IMR-90 (cell line): ENCODE data around the gene ZNF470. TPM values are rescaled to one million over a fixed set of nuclear protein-coding genes. Genes with fewer than 3 reads are reported as not detected.

ENCODE experiments used
- ATAC-seq: fragments of 200-7000 bp; cut with Tn5 transposase; 2 replicates; pipeline ENCODE4 v1.9.1; 2020; ENCODE audit warnings: low read depth, mild to moderate bottlenecking, moderate library complexity
- BruUV-seq: library from RNA; stranded (reverse); fragments of 400-500 nt; replicated peaks from 2 replicates; lab custom pipeline; 2021; lab: Mats Ljungman, UMichigan
- CTCF ChIA-PET: fragments of 300-600 bp; formaldehyde crosslinking; extraction: SDS; loops from one replicate; lab custom pipeline; 2021; ENCODE audit warnings: antibody characterized with exemption; lab: Yijun Ruan, JAX
- POLR2A ChIA-PET: fragments of 300-600 bp; sonication (Branson Sonifier 250); formaldehyde crosslinking; loops from one replicate; lab custom pipeline; 2022; ENCODE audit warnings: antibody characterized with exemption; ENCODE audit not compliant: unreplicated experiment; lab: Charles Lee
- DNase-seq: peaks from one replicate; pipeline ENCODE4 v3.0.0; 2013
- H2AFZ ChIP-seq: replicated peaks from 2 replicates; pipeline ENCODE3; 2013; ENCODE audit warnings: low read length, mild to moderate bottlenecking; ENCODE audit not compliant: poor library complexity
- H2AK5ac ChIP-seq: 2 replicates; pipeline ENCODE4 v1.6.1; 2013; ENCODE audit warnings: low read depth, low read length, inconsistent platforms
- H2AK9ac ChIP-seq: replicated peaks from 2 replicates; pipeline ENCODE3; 2013; ENCODE audit warnings: mild to moderate bottlenecking, low read depth, low read length, moderate library complexity; ENCODE audit not compliant: poor library complexity
- H2BK120ac ChIP-seq: 2 replicates; pipeline ENCODE4 v1.6.1; 2013; ENCODE audit warnings: low read depth, low read length, inconsistent platforms
- H2BK15ac ChIP-seq: 3 replicates; pipeline ENCODE4 v1.6.1; 2013; ENCODE audit warnings: low read depth, low read length, inconsistent platforms
- H2BK20ac ChIP-seq: 2 replicates; pipeline ENCODE4 v1.6.1; 2013; ENCODE audit warnings: low read depth, mild to moderate bottlenecking, inconsistent platforms, low read length, moderate library complexity
- H2BK5ac ChIP-seq: 2 replicates; pipeline ENCODE4 v1.6.1; 2013; ENCODE audit warnings: mild to moderate bottlenecking, low read depth, low read length, inconsistent platforms; ENCODE audit not compliant: poor library complexity, severe bottlenecking
- H3K14ac ChIP-seq: replicated peaks from 2 replicates; pipeline ENCODE4 v1.6.1; 2013; ENCODE audit warnings: low read depth, low read length, inconsistent platforms
- H3K18ac ChIP-seq: 2 replicates; pipeline ENCODE4 v1.6.1; 2013; ENCODE audit warnings: low read depth, low read length, control low read depth
- H3K23ac ChIP-seq: 2 replicates; pipeline ENCODE4 v1.6.1; 2013; ENCODE audit warnings: low read depth, low read length, inconsistent platforms
- H3K27ac ChIP-seq: 2 replicates; pipeline ENCODE4 v1.5.1; 2013; ENCODE audit warnings: mild to moderate bottlenecking, control low read depth, low read length; ENCODE audit not compliant: insufficient read depth
- H3K27me3 ChIP-seq: 2 replicates; pipeline ENCODE4 v1.6.1; 2013; ENCODE audit warnings: low read length; ENCODE audit not compliant: control insufficient read depth, insufficient read depth
- H3K36me3 ChIP-seq: 2 replicates; pipeline ENCODE4 v1.6.1; 2013; ENCODE audit warnings: low read length, mixed read lengths; ENCODE audit not compliant: control insufficient read depth, insufficient read depth
- H3K4ac ChIP-seq: 2 replicates; pipeline ENCODE4 v1.6.1; 2013; ENCODE audit warnings: low read depth, low read length, inconsistent platforms
- H3K4me1 ChIP-seq: 2 replicates; pipeline ENCODE4 v1.6.1; 2013; ENCODE audit warnings: low read length, mixed read lengths; ENCODE audit not compliant: control insufficient read depth, insufficient read depth
- H3K4me2 ChIP-seq: 2 replicates; pipeline ENCODE4 v1.6.1; 2013; ENCODE audit warnings: low read depth, mild to moderate bottlenecking, control low read depth, low read length, moderate library complexity
- H3K4me3 ChIP-seq: 2 replicates; pipeline ENCODE4 v1.5.1; 2013; ENCODE audit warnings: low read depth, mild to moderate bottlenecking, control low read depth, low read length, moderate library complexity; ENCODE audit not compliant: insufficient read depth
- H3K56ac ChIP-seq: 2 replicates; pipeline ENCODE4 v1.6.1; 2013; ENCODE audit warnings: low read length, inconsistent platforms; ENCODE audit not compliant: insufficient read depth; ENCODE audit errors: extremely low read depth
- H3K79me1 ChIP-seq, 2 experiments: 2 replicates each; pipeline ENCODE4 v1.6.1; 2013; ENCODE audit warnings: low read length in 2 of 2, inconsistent platforms in 1 of 2, low read depth in 1 of 2
- H3K9ac ChIP-seq: 2 replicates; pipeline ENCODE4 v1.6.1; 2013; ENCODE audit warnings: low read depth, low read length, control low read depth
- H3K9me1 ChIP-seq: 2 replicates; pipeline ENCODE4 v1.6.1; 2013; ENCODE audit warnings: low read length, inconsistent platforms; ENCODE audit not compliant: insufficient read depth
- H3K9me3 ChIP-seq: 2 replicates; pipeline ENCODE4 v1.6.1; 2013; ENCODE audit warnings: low read length; ENCODE audit not compliant: control insufficient read depth, insufficient read depth
- H4K20me1 ChIP-seq: 2 replicates; pipeline ENCODE4 v1.6.1; 2013; ENCODE audit warnings: low read length, inconsistent platforms; ENCODE audit not compliant: insufficient read depth
- H4K5ac ChIP-seq: 2 replicates; pipeline ENCODE4 v1.6.1; 2013; ENCODE audit warnings: mild to moderate bottlenecking, low read depth, low read length, control low read depth
- H4K8ac ChIP-seq, 2 experiments: 2 replicates each; pipeline ENCODE4 v1.6.1; 2013; ENCODE audit warnings: low read depth in 2 of 2, low read length in 2 of 2, control low read depth in 1 of 2, inconsistent platforms in 1 of 2
- H4K91ac ChIP-seq: 2 replicates; pipeline ENCODE4 v1.6.1; 2013; ENCODE audit warnings: low read depth, low read length, inconsistent platforms; ENCODE audit not compliant: insufficient read depth
- BHLHE40 ChIP-seq: fragments of 150-350 bp; IDR thresholded peaks from 2 replicates; pipeline ENCODE4 v1.6.1; 2016; ENCODE audit warnings: mild to moderate bottlenecking, low read depth, low read length
- CEBPB ChIP-seq: IDR thresholded peaks from 2 replicates; pipeline ENCODE4 v1.6.1; 2012; ENCODE audit warnings: low read depth, low read length, improper control_type of control experiment
- CTCF ChIP-seq: conservative IDR thresholded peaks from 2 replicates; pipeline ENCODE4 v1.5.1; 2012; ENCODE audit warnings: mild to moderate bottlenecking, low read depth, low read length, improper control_type of control experiment
- ELK1 ChIP-seq: fragments of 150-350 bp; IDR thresholded peaks from 2 replicates; pipeline ENCODE4 v1.6.1; 2016; ENCODE audit warnings: low read depth, mild to moderate bottlenecking, low read length, moderate library complexity, borderline replicate concordance
- FOS ChIP-seq: fragments of 150-350 bp; IDR thresholded peaks from 2 replicates; pipeline ENCODE4 v1.6.1; 2016; ENCODE audit warnings: low read depth, low read length
- MAFK ChIP-seq: IDR thresholded peaks from 2 replicates; pipeline ENCODE4 v1.6.1; 2012; ENCODE audit warnings: low read depth, low read length, improper control_type of control experiment
- MAZ ChIP-seq: IDR thresholded peaks from 2 replicates; pipeline ENCODE4 v1.6.1; 2012; ENCODE audit warnings: low read depth, mild to moderate bottlenecking, low read length, improper control_type of control experiment, moderate library complexity, borderline replicate concordance
- MXI1 ChIP-seq: IDR thresholded peaks from 2 replicates; pipeline ENCODE4 v1.6.1; 2012; ENCODE audit warnings: low read depth, mild to moderate bottlenecking, low read length, moderate library complexity, borderline replicate concordance
- NFE2L2 ChIP-seq: fragments of 150-350 bp; IDR thresholded peaks from 2 replicates; pipeline ENCODE4 v1.6.1; 2016; ENCODE audit warnings: low read depth, mild to moderate bottlenecking, low read length
- RAD21 ChIP-seq: IDR thresholded peaks from 2 replicates; pipeline ENCODE4 v1.6.1; 2012; ENCODE audit warnings: low read length, improper control_type of control experiment
- RFX5 ChIP-seq: IDR thresholded peaks from 2 replicates; pipeline ENCODE4 v1.8.0; 2012; ENCODE audit warnings: low read depth, mild to moderate bottlenecking, low read length, moderate library complexity
- SMC3 ChIP-seq: fragments of 150-350 bp; IDR thresholded peaks from 2 replicates; pipeline ENCODE4 v1.6.1; 2016; ENCODE audit warnings: low read depth, mild to moderate bottlenecking, antibody characterized with exemption, low read length, moderate library complexity
- USF2 ChIP-seq: fragments of 150-350 bp; IDR thresholded peaks from 2 replicates; pipeline ENCODE4 v1.6.1; 2017; ENCODE audit warnings: mild to moderate bottlenecking, antibody characterized with exemption, low read length, low read depth
- WGBS, 2 experiments: methylation state at CpG; one replicate each; pipeline versions ENCODE4 v1.1.5 to v1.1.7; 2013; ENCODE audit warnings: missing lambda C conversion rate in 2 of 2; ENCODE audit not compliant: insufficient read length in 1 of 2; ENCODE audit errors: extremely low coverage in 2 of 2; 5-methylcytosine and 5-hydroxymethylcytosine counted together
- dilution Hi-C: fragments of 300-500 bp; cut with HindIII; formaldehyde crosslinking; loops from one replicate; pipeline ENCODE4 v1.14.3; 2018; ENCODE audit warnings: low sequenced_read_pairs; ENCODE audit not compliant: unreplicated experiment
- in situ Hi-C: fragments of 300-500 bp; cut with MboI; formaldehyde crosslinking; loops from 3 replicates; pipeline ENCODE4 v1.14.3; 2019; ENCODE audit warnings: low sequenced_read_pairs, inconsistent platforms, mixed read lengths
- intact Hi-C: fragments of 100-400 bp; cut with micrococcal nuclease; formaldehyde crosslinking; loops from 2 replicates; pipeline ENCODE4 v1.10.0; 2022
- polyA plus RNA-seq, 3 experiments: library from polyadenylated mRNA; depleted of rRNA; stranded (reverse); fragments of >200 nt; gene quantifications; 2 replicates each; pipeline ENCODE4 v1.2.3, GENCODE V29; 2012; ENCODE audit warnings: low replicate concordance in 1 of 3
- total RNA-seq: library from RNA; depleted of rRNA; stranded (reverse); fragments of >200 nt; gene quantifications from 2 replicates; pipeline ENCODE4 v1.2.3, GENCODE V29; 2012

The ZNF470 gene
- total and polyA plus RNA-seq, 2 of the 4 experiments (the other 2 are of a cell fraction): 1.7 to 3.8 TPM

- H3K14ac ChIP-seq: no peak overlapping the region
- no peak overlapping the region for H4K5ac ChIP-seq
- H2BK5ac ChIP-seq: no peak overlapping the region
- intact Hi-C loops (no loop called here), in situ Hi-C loops (no loop called here), dilution Hi-C loops (no loop called here)
- H4K91ac ChIP-seq: no peak overlapping the region
- no peak overlapping the region for H2AK5ac ChIP-seq
- DNase-seq (no peak), ATAC-seq (no peak)
- no peak overlapping the region for H2AK9ac ChIP-seq
- no peaks in the 10 kb centered on the region for H4K20me1 ChIP-seq
- no peak overlapping the region for H2BK15ac ChIP-seq
- peaks cover 6 to 8% of the 10 kb centered on the region in 2 experiments; a peak in 3 of 4 replicates for H3K79me1 ChIP-seq
- POLR2A ChIA-PET: no interaction called here
- no peak overlapping the region for H3K27ac ChIP-seq
- H2AFZ ChIP-seq: no peak overlapping the region
- H3K9me3 ChIP-seq: peaks cover 73% of the 10 kb centered on the region
- TF ChIP-seq BHLHE40 (no peak), RAD21 (no peak), CTCF (no peak), NFE2L2 (no peak), MAFK (no peak), MXI1 (no peak), RFX5 (no peak), MAZ (no peak), FOS (no peak), USF2 (no peak), ELK1 (no peak), SMC3 (no peak), CEBPB (no peak)
- no peak overlapping the region for H2BK20ac ChIP-seq
- H3K9ac ChIP-seq: no peak overlapping the region
- no peak overlapping the region for H3K4me2 ChIP-seq
- no peak overlapping the region for H4K8ac ChIP-seq
- H3K4me3 ChIP-seq: no peak overlapping the region
- no peak overlapping the region for H3K23ac ChIP-seq
- no TSS peak for BruUV-seq
- no peaks in the 10 kb centered on the region for H3K4me1 ChIP-seq
- CTCF ChIA-PET: no interaction called here
- H2BK120ac ChIP-seq: no peak overlapping the region
- H3K4ac ChIP-seq: no peak overlapping the region
- peaks cover 38% of the 10 kb centered on the region for H3K36me3 ChIP-seq
- H3K27me3 ChIP-seq: no peaks in the 10 kb centered on the region
- no peak overlapping the region for H3K56ac ChIP-seq
- no peaks in the 10 kb centered on the region for H3K9me1 ChIP-seq
- H3K18ac ChIP-seq: no peak overlapping the region
- no CpG with 5 or more reads among the region's 2 CpGs for WGBS, 2 experiments
Measured at GRCh38 chr19:56572589-56572988, 5.3 kb downstream of the ZNF470 start.
